HG02610 (cell line): ENCODE data around the gene ADGRL3.
"Not testable (repeated sequence)": the region's sequence is repeated elsewhere in the genome, so short reads cannot be mapped to it uniquely, and the experiment has no call there.

Source experiments
- ATAC-seq: cut with Tn5 transposase; IDR thresholded peaks from one replicate; pipeline ENCODE4 v1.9.1; 2021; ENCODE audit warnings: mild to moderate bottlenecking, moderate library complexity; ENCODE audit not compliant: unreplicated experiment

Gene ADGRL3

GRCh38 chr4:61596606-61597340 is 396.6 kb downstream of the ADGRL3 start:
- no peak for ATAC-seq

- ATAC-seq = no peak
Observed at GRCh38 chr4:61603086-61603485, 403.0 kb downstream of the ADGRL3 start.

- ATAC-seq = no peak
Observed at GRCh38 chr4:61604054-61604453, 403.9 kb downstream of the ADGRL3 start.

GRCh38 chr4:61605984-61606383 is 405.9 kb downstream of the ADGRL3 start:
- no peak for ATAC-seq

GRCh38 chr4:61614231-61614630 is 414.1 kb downstream of the ADGRL3 start:
- ATAC-seq = no peak

GRCh38 chr4:61619528-61619927 is 419.4 kb downstream of the ADGRL3 start:
- no peak for ATAC-seq

- no peak for ATAC-seq
Observed at GRCh38 chr4:61628282-61628681, 428.2 kb downstream of the ADGRL3 start.

- no peak for ATAC-seq
Observed at GRCh38 chr4:61628727-61629126, 428.6 kb downstream of the ADGRL3 start.

GRCh38 chr4:61630548-61630947 is 430.4 kb downstream of the ADGRL3 start:
- no peak for ATAC-seq

GRCh38 chr4:61638591-61638990 is 438.5 kb downstream of the ADGRL3 start:
- no peak for ATAC-seq

- ATAC-seq = not testable (repeated sequence)
Observed at GRCh38 chr4:61646746-61647350, 446.7 kb downstream of the ADGRL3 start.

GRCh38 chr4:61648264-61648663 is 448.1 kb downstream of the ADGRL3 start:
- ATAC-seq = no peak

- ATAC-seq = no peak
Observed at GRCh38 chr4:61657016-61657415, 456.9 kb downstream of the ADGRL3 start.

GRCh38 chr4:61661960-61662359 is 461.8 kb downstream of the ADGRL3 start:
- ATAC-seq = no peak

GRCh38 chr4:61662362-61662761 is 462.2 kb downstream of the ADGRL3 start:
- no peak for ATAC-seq

- no peak for ATAC-seq
Observed at GRCh38 chr4:61663310-61663709, 463.2 kb downstream of the ADGRL3 start.

- no peak for ATAC-seq
Observed at GRCh38 chr4:61665649-61666048, 465.5 kb downstream of the ADGRL3 start.

GRCh38 chr4:61666244-61666643 is 466.1 kb downstream of the ADGRL3 start:
- ATAC-seq = no peak

- ATAC-seq = no peak
Observed at GRCh38 chr4:61671599-61671998, 471.5 kb downstream of the ADGRL3 start.

GRCh38 chr4:61675464-61675863 is 475.3 kb downstream of the ADGRL3 start:
- ATAC-seq = no peak

- no peak for ATAC-seq
Observed at GRCh38 chr4:61678297-61678696, 478.2 kb downstream of the ADGRL3 start.

GRCh38 chr4:61693520-61693919 is 493.4 kb downstream of the ADGRL3 start:
- ATAC-seq = no peak
